GM18498 (cell line): ENCODE data around the gene CSF1.

Experiments used
- ATAC-seq: cut with Tn5 transposase; IDR thresholded peaks from one replicate; pipeline ENCODE4 v1.9.1; 2021; ENCODE audit warnings: mild to moderate bottlenecking, moderate library complexity; ENCODE audit not compliant: unreplicated experiment

The CSF1 gene

GRCh38 chr1:109975718-109976117 is 65.1 kb downstream of the CSF1 start:
- no peak for ATAC-seq

GRCh38 chr1:109976762-109977161 is 66.1 kb downstream of the CSF1 start:
- ATAC-seq: no peak

GRCh38 chr1:109977225-109977624 is 66.6 kb downstream of the CSF1 start:
- ATAC-seq: no peak

- ATAC-seq: no peak
Measured at GRCh38 chr1:109977657-109978378, 67.2 kb downstream of the CSF1 start.

GRCh38 chr1:109978761-109979488 is 68.3 kb downstream of the CSF1 start:
- no peak for ATAC-seq

GRCh38 chr1:109979489-109980091 is 68.9 kb downstream of the CSF1 start:
- no peak for ATAC-seq
